ENCODE results near the gene GRIK4. TPM values are rescaled to one million over a fixed set of nuclear protein-coding genes. Genes with fewer than 3 reads are reported as not detected.
"Not testable (repeated sequence)": the region's sequence is repeated elsewhere in the genome, so short reads cannot be mapped to it uniquely, and the experiment has no call there.

The GRIK4 gene
- total RNA-seq, 2 experiments from 2014 or later, result not detected

DNA sequence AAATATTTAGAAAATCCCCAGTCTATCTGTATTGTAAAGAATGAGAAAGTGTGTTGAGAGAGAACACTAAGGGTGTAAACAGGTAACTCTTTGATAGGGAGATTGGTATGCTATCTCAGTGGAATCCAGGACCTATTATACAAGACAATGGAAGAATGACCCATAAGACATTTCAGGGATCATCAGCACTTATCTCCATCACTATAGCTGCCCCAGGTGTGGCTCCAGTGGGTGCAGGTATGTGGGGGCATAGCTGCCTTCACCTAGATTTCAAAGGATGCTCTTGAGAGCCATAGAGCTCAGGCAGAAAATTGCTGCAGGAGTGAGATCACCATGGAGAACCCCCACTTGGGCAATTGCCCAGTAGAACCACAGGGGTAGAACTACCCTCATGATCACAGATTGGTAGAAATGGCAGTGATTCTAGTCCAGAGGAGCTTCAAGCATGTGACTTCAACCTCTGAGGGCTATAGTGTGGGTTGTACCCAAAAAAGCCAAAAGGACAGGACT, 260.1 kb downstream of the GRIK4 start:
- H3K4me3 Mint-ChIP-seq, result no peak overlapping the region
- POLR2A ChIA-PET, result no interaction called here
- H3K9me3 Mint-ChIP-seq (ENCODE audit: insufficient read depth), result peaks cover 6% of the 10 kb centered on the region
- DNase-seq, result no peak
- no peak overlapping the region for H3K27ac Mint-ChIP-seq
- H3K27me3 Mint-ChIP-seq (ENCODE audit: low read depth), result peaks cover 10% of the 10 kb centered on the region
- H3K4me1 Mint-ChIP-seq (ENCODE audit: low read depth), result no peaks in the 10 kb centered on the region
- CTCF ChIA-PET, result no interaction called here
- ATAC-seq, result no peak
- H3K36me3 Mint-ChIP-seq (ENCODE audit: low read depth), result no peaks in the 10 kb centered on the region

DNA sequence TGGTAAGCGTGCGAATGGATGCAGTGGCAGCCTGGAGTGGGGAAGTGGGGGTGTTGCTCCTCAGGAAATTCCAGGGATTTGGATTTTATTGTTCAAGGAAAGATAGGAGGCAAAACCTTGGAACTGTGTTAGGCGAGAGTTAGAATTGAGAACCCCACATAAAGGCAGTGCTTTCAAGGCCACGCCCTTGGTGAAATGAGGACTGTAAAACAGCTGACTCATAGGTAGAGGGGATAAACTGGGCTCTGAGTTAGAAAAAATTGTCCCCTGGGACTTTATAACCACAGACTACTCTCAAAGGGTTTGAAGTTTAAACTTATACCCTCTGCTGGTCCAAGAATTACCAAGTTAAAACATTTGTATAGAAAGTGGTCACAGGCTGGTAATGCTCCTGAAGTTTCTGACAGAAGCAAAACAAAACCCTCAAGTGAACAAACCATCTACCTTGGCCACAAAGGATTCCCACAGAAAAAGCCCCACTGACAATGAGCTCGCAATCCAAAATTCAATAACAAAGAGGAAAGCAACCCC, 262.0 kb downstream of the GRIK4 start:
- H3K36me3 Mint-ChIP-seq (ENCODE audit: low read depth), result no peaks in the 10 kb centered on the region
- H3K4me3 Mint-ChIP-seq, result no peak overlapping the region
- ChIA-PET CTCF (no interaction called here), POLR2A (no interaction called here)
- ATAC-seq (no peak), DNase-seq (no peak)
- H3K27me3 Mint-ChIP-seq (ENCODE audit: low read depth), result peaks cover 7% of the 10 kb centered on the region
- no peaks in the 10 kb centered on the region for H3K4me1 Mint-ChIP-seq (ENCODE audit: low read depth)
- H3K9me3 Mint-ChIP-seq (ENCODE audit: insufficient read depth), result no peaks in the 10 kb centered on the region
- no peak overlapping the region for H3K27ac Mint-ChIP-seq

DNA sequence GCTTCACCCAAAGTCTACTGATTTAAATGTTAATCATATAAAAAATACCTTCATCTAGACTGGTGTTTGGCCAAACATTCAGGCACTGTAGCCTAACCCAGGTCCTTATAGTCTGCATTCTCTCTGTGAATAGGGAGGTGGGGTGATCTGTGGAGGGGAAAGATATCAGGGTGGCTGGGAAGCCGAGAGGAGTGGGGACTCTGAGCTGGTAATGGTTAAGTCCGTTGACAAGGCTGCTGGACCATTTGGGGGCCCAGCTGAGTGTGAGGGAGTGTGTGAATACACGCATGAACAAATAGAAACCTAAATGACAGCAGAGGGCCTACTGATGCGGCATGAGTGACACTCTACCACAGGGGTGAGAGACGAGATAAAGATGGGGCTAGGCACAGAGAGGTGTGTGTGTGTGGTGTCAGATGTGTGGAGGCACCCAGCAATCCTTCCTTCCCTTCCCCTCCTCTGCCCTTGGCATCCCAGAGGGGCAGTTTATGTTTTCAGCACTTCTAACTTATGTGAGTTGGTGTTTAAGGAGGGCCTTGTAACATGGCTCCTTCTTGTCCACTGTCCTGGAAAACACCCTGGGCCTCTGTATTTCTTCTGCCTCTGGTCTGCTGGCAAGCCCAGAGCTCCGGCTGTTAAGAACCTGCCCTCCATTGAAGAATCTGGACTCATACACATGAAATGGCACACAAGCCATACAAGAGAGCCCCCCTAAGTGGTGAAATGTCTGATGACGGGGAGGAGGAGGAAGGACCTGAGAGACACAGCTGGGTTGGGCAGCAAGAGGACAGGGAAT, 263.2 kb downstream of the GRIK4 start:
- no peaks in the 10 kb centered on the region for H3K36me3 Mint-ChIP-seq (ENCODE audit: low read depth)
- POLR2A ChIA-PET, result interaction anchor here (0.7 kb wide), 1 partner anchor 866 kb away, joined by 3 read pairs; no protein-coding TSS in a partner anchor
- CTCF ChIA-PET, result no interaction called here
- no peaks in the 10 kb centered on the region for H3K9me3 Mint-ChIP-seq (ENCODE audit: insufficient read depth)
- H3K27me3 Mint-ChIP-seq (ENCODE audit: low read depth), result peaks cover 7% of the 10 kb centered on the region
- no peak overlapping the region for H3K27ac Mint-ChIP-seq
- no peak overlapping the region for H3K4me3 Mint-ChIP-seq
- no peaks in the 10 kb centered on the region for H3K4me1 Mint-ChIP-seq (ENCODE audit: low read depth)
- ATAC-seq (no peak), DNase-seq (no peak)

DNA sequence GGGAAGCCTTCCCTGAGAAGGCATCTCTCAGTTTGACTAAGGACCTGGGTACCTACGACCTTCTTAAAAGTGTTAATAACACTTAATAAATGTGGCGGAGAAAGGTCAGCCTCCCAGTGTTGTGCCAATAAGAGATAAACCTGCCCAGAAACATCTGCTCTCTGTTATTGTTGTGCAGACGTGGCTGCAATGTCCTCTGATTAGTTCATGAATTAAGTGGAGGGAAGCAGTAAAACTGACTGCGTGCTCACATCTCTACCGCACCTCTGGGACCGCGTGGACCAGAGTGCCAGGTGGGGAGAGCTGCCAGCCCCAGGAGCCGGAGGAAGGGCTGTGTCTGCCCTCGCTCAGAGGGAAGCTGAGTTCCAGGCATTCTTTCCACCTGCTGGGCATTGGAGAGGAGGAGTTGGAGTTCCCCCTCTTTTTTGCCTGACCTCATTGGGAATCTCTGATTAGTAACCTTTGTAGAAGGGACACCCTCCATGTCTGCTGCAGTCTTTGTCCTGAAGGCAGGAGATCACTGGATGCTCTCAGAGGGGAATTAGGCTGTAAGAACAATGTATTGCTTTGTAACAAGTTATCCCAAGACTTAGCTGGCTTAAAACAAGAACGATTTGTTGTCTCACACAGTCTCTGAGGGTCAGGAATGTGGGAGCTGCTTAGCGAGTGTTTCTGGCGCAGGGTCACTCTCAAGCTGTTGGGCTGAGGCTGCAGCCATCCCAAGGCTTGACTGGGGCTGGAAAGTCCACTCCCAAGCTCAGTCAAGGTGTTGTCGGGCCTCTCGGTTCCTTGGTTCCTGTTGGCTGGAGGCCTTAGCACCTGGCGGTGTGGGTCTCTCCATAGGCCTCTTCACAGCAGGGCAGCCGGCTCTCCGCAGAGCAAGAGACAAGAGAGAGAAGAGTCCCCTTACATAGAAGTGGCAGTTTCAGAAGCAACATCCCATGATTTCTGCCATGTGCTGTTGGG, 264.7 kb downstream of the GRIK4 start:
- Mint-ChIP-seq H3K4me1 (ENCODE audit: low read depth) (no peaks in the 10 kb centered on the region), H3K4me3 (no peak overlapping the region), H3K27me3 (ENCODE audit: low read depth) (peaks cover 4% of the 10 kb centered on the region), H3K9me3 (ENCODE audit: insufficient read depth) (no peaks in the 10 kb centered on the region), H3K27ac (no peak overlapping the region), H3K36me3 (ENCODE audit: low read depth) (no peaks in the 10 kb centered on the region)
- POLR2A ChIA-PET, result no interaction called here
- ATAC-seq (no peak), DNase-seq (no peak)
- CTCF ChIA-PET, result no interaction called here

DNA sequence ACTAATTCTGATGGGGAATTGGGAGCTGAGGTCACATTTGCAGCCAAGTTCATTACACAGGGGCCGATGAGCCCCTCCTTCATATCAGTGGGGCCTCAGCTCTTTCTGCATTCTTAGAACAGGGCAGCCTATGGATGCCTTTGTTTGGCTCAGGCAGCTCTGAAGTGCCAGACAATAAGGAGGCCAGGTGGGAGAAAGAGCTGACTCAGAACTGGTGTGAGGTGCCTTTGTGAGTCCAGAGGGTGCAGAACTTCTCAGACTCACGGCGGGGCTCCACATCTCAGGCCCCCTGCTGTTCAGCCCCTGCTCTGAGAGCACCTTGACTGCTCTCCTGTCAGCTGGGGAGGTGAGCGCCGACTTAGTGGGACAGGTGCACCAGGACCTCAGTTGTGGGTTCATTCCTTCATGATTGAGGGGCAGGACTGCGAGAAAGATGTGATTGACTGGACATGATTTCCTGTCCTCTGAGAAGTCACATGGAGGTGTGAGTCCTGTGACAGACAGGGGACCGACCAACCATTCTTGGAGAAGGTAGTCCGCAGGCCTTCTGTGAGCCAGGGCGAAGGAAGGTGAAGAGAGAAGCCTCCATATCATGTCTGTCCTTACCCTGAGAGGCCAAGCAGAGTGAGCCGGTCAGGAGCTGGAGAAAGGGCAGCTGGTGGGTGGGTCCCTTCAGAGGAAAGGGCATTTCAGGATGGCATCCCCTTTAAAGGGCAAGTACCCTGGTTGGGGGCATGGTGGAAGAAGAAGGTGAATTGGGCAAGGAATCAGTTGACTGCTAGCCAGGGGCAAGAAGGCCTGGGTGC, 267.3 kb downstream of the GRIK4 start:
- H3K27me3 Mint-ChIP-seq (ENCODE audit: low read depth), result peaks cover 4% of the 10 kb centered on the region
- no peak overlapping the region for H3K4me3 Mint-ChIP-seq
- no peaks in the 10 kb centered on the region for H3K4me1 Mint-ChIP-seq (ENCODE audit: low read depth)
- CTCF ChIA-PET, result no interaction called here
- ATAC-seq (no peak), DNase-seq (no peak)
- H3K36me3 Mint-ChIP-seq (ENCODE audit: low read depth), result no peaks in the 10 kb centered on the region
- H3K9me3 Mint-ChIP-seq (ENCODE audit: insufficient read depth), result no peaks in the 10 kb centered on the region
- H3K27ac Mint-ChIP-seq, result no peak overlapping the region
- POLR2A ChIA-PET, result no interaction called here

DNA sequence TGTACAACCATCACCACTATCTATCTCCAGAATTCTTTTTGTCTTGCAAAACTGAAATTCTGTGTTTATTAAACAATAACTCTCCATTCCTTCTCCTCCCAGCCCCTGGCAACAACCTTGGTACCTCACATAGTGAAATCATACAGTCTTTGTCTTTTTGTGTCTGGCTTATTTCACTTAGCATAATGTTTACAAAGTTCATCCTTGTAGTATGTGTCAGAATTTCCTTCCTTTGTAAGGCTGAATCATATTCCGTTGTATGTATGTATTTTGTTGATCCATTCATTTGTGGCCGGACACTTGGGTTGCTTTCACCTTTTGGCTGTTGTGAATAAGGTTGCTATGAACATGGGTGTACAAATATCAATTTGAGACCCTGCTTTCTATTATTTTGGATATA, 268.7 kb downstream of the GRIK4 start:
- Mint-ChIP-seq H3K36me3 (ENCODE audit: low read depth) (no peaks in the 10 kb centered on the region), H3K9me3 (ENCODE audit: insufficient read depth) (no peaks in the 10 kb centered on the region), H3K4me1 (ENCODE audit: low read depth) (no peaks in the 10 kb centered on the region), H3K27me3 (ENCODE audit: low read depth) (peaks cover 4% of the 10 kb centered on the region), H3K4me3 (no peak overlapping the region), H3K27ac (no peak overlapping the region)
- no peak for ATAC-seq
- POLR2A ChIA-PET, result no interaction called here
- CTCF ChIA-PET, result no interaction called here
- DNase-seq, result no peak

DNA sequence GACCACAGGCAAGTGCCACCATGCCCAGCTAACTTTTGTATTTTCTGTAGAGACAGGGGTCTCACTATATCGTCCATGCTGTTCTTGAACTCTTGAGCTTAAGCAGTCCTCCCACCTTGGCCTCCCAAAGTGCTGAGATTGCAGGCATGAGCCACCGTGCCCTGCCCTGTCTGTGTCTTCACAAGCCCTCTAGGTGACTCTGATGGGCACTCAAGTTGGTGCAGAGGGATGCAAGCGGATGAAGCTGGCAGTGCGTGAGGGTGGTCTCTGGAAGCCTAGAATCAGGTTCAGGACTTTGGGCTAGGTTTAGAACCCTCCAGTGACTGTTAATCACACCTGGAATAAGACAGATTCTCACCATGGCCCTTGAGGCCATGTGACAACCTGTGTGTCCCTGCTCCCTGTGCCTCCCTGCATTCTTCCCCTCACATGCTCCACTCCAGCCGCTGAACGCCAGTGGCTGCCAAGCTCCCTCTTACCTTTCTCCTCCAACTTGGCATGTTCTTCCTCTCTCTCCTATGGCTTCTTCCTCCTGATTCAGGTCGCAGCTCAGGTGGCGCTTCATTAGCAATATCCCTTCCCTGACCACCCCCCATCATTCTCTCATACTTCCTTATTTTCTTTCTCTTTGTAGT, 270.1 kb downstream of the GRIK4 start:
- Mint-ChIP-seq H3K4me3 (no peak overlapping the region), H3K27ac (no peak overlapping the region), H3K9me3 (ENCODE audit: insufficient read depth) (no peaks in the 10 kb centered on the region), H3K36me3 (ENCODE audit: low read depth) (no peaks in the 10 kb centered on the region), H3K27me3 (ENCODE audit: low read depth) (peaks cover 4% of the 10 kb centered on the region), H3K4me1 (ENCODE audit: low read depth) (no peaks in the 10 kb centered on the region)
- ChIA-PET POLR2A (no interaction called here), CTCF (no interaction called here)
- DNase-seq, result no peak
- no peak for ATAC-seq

DNA sequence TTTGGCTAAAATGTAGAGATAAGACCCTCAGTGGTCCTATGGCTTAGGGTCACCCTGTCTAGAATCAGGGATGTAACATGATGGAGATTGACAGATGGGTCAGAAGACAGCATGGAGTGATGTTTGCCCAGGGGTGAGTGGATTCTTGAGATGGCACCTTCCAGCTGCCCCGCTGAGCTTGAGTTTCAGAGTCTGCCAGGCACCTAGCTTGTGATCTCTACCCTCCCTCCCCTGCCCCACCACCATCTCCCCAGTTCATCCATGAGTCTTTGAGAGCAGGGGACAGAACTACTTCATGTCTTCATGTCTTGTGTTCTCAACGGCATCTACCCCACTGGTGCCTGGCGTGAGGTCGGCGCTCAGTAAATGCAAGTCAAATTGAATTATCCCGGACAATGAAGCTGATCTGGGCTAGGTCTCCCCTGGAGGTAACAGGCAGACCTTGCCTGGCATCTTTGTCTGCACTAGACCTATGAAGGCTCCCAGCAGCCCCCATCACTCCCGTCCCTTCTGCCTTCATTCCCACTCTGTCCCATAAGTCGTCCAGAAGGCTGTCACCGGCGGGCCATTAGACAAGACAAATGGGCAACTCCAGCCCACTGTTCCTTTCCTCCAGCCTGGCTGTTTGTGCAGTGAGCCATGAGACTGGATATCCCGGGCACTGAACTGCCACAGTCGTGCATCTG, 273.2 kb downstream of the GRIK4 start:
- CTCF ChIA-PET, result no interaction called here
- no peak overlapping the region for H3K27ac Mint-ChIP-seq

DNA sequence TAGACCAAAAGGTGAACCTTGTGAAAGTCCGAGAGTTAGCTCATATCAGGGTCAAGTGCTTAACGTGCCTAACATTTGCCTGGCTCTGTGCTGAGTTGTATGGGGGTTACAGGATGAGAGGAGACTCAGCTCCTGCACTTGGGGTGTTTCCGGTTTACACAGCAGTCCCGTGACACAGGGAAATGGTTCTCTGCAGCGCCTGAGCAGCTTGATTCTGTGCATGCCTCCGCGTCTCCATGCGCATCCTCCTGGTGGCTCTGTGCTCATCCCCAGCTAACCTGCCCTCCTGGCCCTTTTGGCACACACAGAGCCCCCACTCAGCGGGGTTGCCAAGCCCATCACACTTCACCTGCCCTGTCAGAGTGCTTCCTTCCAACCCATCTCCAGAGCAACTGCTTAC, 274.0 kb downstream of the GRIK4 start:
- DNase-seq, result no peak
- H3K4me1 Mint-ChIP-seq (ENCODE audit: low read depth), result no peaks in the 10 kb centered on the region
- POLR2A ChIA-PET, result no interaction called here
- CTCF ChIA-PET, result no interaction called here
- H3K4me3 Mint-ChIP-seq, result no peak overlapping the region
- no peaks in the 10 kb centered on the region for H3K9me3 Mint-ChIP-seq (ENCODE audit: insufficient read depth)
- ATAC-seq, result no peak
- no peaks in the 10 kb centered on the region for H3K36me3 Mint-ChIP-seq (ENCODE audit: low read depth)
- H3K27me3 Mint-ChIP-seq (ENCODE audit: low read depth), result peaks cover 4% of the 10 kb centered on the region
- no peak overlapping the region for H3K27ac Mint-ChIP-seq

More for the DNA sequence above, 273.2 kb downstream of the GRIK4 start:
- ATAC-seq, result no peak
- POLR2A ChIA-PET, result no interaction called here
- H3K9me3 Mint-ChIP-seq (ENCODE audit: insufficient read depth), result no peaks in the 10 kb centered on the region
- H3K4me3 Mint-ChIP-seq, result no peak overlapping the region
- H3K4me1 Mint-ChIP-seq (ENCODE audit: low read depth), result no peaks in the 10 kb centered on the region
- H3K36me3 Mint-ChIP-seq (ENCODE audit: low read depth), result no peaks in the 10 kb centered on the region
- DNase-seq, result no peak
- H3K27me3 Mint-ChIP-seq (ENCODE audit: low read depth), result peaks cover 4% of the 10 kb centered on the region

DNA sequence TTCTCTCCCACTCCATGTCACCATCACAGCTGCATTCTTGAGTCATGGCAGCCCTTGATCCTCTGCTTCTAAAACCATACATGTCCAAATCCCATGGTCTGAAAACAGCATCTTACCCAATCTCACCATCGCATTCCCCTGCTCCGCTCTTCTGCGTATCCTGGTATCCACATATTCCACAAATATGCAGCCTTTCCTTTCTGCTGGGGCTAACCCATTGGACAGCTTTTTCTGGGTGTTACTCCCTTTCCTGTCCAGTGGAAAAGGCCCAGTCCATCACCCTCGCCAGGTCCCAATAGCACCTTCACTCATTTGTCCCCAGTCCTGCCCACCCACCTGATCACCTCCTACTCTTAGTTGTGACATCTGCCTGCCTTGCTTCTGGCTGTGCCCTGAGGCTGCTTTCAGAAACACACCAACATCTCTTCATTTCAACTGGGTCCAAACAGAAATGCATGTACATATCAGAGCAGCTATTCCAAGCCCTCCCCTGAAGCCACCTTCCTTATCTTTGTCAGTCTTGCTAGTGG, 274.7 kb downstream of the GRIK4 start:
- POLR2A ChIA-PET, result no interaction called here
- no peaks in the 10 kb centered on the region for H3K9me3 Mint-ChIP-seq (ENCODE audit: insufficient read depth)
- no peak overlapping the region for H3K4me3 Mint-ChIP-seq

DNA sequence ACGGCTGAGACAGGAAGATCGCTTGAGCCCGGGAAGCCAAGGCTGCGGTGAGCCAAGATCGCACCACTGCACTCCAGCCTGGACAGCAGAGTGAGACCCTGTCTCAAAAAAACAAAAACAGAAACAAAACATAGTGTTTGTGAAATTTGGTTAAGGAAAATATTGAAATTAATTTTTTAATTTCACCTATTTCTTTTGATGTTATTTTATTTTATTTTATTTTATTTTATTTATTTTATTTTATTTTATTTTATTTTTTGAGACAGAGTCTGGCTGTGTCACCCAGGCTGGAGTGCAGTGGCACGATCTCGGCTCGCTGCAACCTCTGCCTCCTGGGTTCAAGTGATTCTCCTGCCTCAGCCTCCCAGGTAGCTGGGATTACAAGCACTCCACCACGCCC, 275.7 kb downstream of the GRIK4 start:
- ATAC-seq; H3K27me3 Mint-ChIP-seq (ENCODE audit: low read depth); CTCF ChIA-PET; H3K9me3 Mint-ChIP-seq (ENCODE audit: insufficient read depth); POLR2A ChIA-PET; H3K4me3 Mint-ChIP-seq; DNase-seq; H3K27ac Mint-ChIP-seq; H3K36me3 Mint-ChIP-seq (ENCODE audit: low read depth); H3K4me1 Mint-ChIP-seq (ENCODE audit: low read depth): not testable (repeated sequence)

More for the DNA sequence above, 274.7 kb downstream of the GRIK4 start:
- H3K4me1 Mint-ChIP-seq (ENCODE audit: low read depth), result no peaks in the 10 kb centered on the region
- peaks cover 4% of the 10 kb centered on the region for H3K27me3 Mint-ChIP-seq (ENCODE audit: low read depth)
- DNase-seq, result no peak
- no peak overlapping the region for H3K27ac Mint-ChIP-seq
- no peaks in the 10 kb centered on the region for H3K36me3 Mint-ChIP-seq (ENCODE audit: low read depth)
- CTCF ChIA-PET, result no interaction called here
- no peak for ATAC-seq
